Measurements from ENCODE around the gene PHF12.

PHF12 gene

DNA sequence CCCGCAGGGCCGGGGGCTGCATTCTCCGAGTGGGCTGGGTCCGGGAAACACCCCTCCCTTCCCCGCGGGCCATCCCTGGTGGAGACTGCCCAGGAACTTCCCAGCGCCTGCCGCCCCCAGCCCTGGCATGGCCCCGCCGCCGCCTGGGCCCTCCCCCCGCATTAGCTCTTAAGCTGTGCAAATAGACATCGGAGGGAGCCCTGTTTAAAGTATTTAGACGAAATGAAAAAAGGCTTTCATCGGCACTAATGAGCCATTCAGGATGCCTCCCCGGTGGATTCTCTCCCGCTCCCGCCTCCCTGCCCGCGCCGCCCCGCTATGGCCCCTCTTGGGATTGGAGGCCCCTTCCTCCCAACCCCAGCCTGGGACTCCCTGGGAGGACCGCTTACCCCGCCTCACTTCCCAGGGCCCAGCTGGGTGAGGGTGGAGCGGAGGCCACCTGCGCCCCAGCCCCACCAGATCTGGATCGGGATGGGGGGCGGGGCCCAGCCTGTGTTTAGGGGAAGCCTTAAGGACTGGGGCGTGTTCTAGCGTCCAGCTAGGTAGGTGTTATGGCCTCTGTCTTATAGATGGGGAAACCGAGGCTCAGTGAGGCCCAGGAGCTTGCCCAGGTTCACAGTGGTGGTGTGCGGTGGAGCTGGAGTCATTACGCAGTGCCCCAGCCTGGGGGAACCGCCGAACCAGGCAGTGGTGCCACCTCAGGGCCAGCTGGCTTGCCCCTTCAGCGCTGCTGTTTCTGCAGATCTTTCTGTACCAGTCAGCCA lies 34.8 kb upstream of the PHF12 start:
- TF ChIP-seq, protein P1, sequence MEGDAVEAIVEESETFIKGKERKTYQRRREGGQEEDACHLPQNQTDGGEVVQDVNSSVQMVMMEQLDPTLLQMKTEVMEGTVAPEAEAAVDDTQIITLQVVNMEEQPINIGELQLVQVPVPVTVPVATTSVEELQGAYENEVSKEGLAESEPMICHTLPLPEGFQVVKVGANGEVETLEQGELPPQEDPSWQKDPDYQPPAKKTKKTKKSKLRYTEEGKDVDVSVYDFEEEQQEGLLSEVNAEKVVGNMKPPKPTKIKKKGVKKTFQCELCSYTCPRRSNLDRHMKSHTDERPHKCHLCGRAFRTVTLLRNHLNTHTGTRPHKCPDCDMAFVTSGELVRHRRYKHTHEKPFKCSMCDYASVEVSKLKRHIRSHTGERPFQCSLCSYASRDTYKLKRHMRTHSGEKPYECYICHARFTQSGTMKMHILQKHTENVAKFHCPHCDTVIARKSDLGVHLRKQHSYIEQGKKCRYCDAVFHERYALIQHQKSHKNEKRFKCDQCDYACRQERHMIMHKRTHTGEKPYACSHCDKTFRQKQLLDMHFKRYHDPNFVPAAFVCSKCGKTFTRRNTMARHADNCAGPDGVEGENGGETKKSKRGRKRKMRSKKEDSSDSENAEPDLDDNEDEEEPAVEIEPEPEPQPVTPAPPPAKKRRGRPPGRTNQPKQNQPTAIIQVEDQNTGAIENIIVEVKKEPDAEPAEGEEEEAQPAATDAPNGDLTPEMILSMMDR (IDR thresholded peaks at IDR 0.05; ENCODE audit: insufficient read depth, low read depth, low read length, missing control alignments): no peak
- DNase-seq (ENCODE audit: low read depth): no peak
- no peak overlapping the region for H3K4me3 ChIP-seq (ENCODE audit: low read depth, low read length)

DNA sequence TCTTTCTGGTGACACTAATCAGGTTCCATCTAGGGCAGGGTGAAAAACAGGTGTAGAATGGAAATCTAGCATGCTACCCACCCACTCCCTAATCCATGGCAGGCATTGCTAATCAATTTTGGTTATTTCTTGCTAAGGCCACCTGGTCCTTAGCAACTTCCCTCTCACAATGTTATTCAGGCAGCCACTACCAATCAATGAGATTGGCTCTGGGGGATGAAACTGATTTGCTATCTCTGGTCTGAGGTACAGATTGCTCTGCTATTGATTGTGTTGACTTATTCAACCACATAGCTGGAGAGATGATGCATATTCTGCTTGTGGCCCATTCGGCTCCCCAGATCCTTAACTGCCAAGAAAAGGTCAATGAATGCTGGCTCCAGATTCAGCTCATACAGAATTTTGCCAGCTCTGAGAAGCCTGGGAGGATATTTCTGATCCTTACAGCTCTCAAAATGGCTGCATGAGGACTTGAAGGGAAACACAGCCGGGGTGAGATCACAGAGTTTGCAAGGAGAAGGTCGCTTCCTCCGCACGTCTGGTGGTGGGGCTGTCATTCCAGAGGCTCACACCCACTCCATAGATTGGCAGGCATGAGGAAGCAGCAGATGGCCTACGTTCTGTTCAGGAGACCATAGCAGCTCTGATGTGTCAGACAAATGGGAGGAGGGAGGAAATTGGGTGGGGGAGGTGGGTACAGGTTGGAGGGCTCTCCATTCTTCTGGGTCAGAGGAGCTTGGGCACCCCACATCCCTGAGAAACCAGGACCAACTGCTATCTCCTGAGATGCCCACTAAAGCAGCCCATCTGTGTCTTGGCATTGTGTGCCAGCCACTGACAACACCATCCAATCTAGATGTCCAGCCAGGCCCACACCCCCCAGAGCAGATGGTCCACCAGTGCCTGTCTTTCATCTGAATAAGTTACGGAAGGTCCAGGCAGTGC lies 32.2 kb upstream of the PHF12 start:
- TF ChIP-seq, protein P1 (IDR thresholded peaks at IDR 0.05; ENCODE audit: insufficient read depth, low read depth, low read length, missing control alignments): no peak
- H3K4me3 ChIP-seq (ENCODE audit: low read depth, low read length): no peak overlapping the region
- DNase-seq (ENCODE audit: low read depth): no peak

GRCh38 chr17:28982131-28982793 lies 30.9 kb upstream of the PHF12 start:
- no peak overlapping the region for H3K4me3 ChIP-seq (ENCODE audit: low read depth, low read length)
- peak; percentile 89 for DNase-seq (ENCODE audit: low read depth)
- TF ChIP-seq, protein P1 (IDR thresholded peaks at IDR 0.05; ENCODE audit: insufficient read depth, low read depth, low read length, missing control alignments): no peak

DNA sequence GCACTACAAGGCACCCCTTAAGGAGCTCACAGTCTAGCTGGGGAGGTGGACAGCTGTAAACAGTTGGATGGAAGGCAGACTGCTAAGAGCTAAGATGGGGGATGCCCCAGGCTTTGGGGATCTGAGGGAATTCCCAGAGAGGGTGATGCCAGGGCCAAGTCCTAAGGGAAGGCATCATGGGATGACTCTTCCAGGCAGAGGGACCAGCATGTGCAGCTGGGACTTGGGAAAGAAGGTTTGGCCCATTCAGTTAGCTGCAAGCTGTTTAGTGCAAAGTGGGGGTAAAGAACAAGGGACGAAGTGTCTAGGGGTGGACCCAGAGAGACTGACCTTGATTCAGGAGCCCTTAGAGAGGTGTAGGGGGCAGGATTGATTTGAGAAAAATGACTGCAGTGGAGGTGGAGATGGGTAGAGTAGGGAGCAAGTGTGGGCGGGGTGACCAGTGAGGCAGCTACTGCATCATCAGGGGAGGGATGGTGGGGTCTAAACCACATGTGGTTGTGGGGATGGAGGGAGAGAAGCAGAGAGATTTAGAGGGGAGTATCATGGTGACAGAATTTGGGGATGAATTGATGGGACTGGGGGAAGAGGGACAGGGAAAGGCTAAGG lies 27.1 kb upstream of the PHF12 start:
- DNase-seq (ENCODE audit: low read depth): no peak
- TF ChIP-seq, protein P1 (IDR thresholded peaks at IDR 0.05; ENCODE audit: insufficient read depth, low read depth, low read length, missing control alignments): no peak
- H3K4me3 ChIP-seq (ENCODE audit: low read depth, low read length): no peak overlapping the region

DNA sequence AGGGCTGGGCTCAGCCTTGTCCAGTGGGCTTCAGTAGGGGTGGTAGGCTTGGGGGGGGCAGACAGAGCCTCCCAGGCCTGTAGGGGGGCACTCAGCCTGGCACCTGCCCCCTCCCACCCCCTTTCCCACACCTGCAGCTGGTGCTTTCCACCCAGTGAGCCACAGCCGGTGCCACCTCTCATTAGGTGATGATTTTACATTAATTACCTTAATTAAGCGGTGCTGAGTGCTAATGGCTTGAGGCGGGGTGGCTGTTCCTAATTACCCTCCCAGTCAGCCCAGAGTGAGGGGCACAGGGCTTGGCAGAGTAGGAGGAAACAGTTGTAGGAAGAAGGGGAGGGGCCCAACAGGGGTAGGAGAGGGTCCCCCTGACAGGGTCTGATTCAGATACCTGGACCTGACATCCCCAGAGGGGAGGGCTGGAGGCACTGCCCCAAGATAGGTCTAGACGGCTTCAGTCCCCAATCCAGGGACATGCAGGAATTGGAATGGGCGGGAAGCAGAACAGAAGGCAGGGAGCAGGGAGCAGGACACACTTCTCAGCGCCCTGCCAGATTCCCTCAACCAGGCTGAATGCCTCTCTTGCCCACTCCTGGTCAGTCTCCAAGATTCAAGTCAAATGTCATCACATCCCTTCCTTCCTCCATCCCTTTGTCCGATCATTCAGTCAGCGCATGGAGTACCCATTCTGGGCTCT lies 26.5 kb upstream of the PHF12 start:
- DNase-seq (ENCODE audit: low read depth): no peak
- H3K4me3 ChIP-seq (ENCODE audit: low read depth, low read length): no peak overlapping the region
- TF ChIP-seq, protein P1 (IDR thresholded peaks at IDR 0.05; ENCODE audit: insufficient read depth, low read depth, low read length, missing control alignments): no peak

DNA sequence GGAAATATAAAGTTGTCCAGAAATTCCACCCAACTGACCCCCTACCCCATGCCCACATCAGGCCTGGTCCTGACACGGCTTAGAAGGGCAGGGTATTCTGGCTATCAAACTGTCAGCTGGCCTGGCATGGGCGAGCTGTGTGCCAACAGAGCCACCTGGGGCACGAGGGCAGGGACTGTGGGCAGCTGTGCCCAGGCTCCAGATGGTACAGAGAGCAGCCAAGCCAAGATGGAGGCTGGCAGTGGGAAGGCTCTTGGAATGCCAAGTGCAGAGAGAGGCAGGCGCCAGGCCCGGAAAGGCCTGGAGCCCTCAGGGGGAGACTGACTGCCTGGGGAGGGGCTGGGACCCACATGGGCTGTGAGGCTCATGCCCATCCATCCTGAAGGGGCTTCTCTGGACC lies 24.3 kb upstream of the PHF12 start:
- TF ChIP-seq, protein P1 (IDR thresholded peaks at IDR 0.05; ENCODE audit: insufficient read depth, low read depth, low read length, missing control alignments): no peak
- no peak for DNase-seq (ENCODE audit: low read depth)
- no peak overlapping the region for H3K4me3 ChIP-seq (ENCODE audit: low read depth, low read length)

All from GM12865 (cell line).